ENCODE results near the gene TNXB.
"Not testable (repeated sequence)": the region's sequence is repeated elsewhere in the genome, so short reads cannot be mapped to it uniquely, and the experiment has no call there.

Gene TNXB

GRCh38 chr6:32060966-32061655, 48.0 kb downstream of the TNXB start:
- DNase-seq (ENCODE audit: low read depth) = no peak
- TF ChIP-seq CTCF (IDR thresholded peaks at IDR 0.05; ENCODE audit: control insufficient read depth, insufficient read depth, low read depth, low read length, missing control alignments) = no peak
- no peak overlapping the region for H3K4me3 ChIP-seq (ENCODE audit: control insufficient read depth, low read depth, low read length)

GRCh38 chr6:32058511-32058963, 50.6 kb downstream of the TNXB start:
- no peak for DNase-seq (ENCODE audit: low read depth)
- H3K4me3 ChIP-seq (ENCODE audit: control insufficient read depth, low read depth, low read length) = no peak overlapping the region
- no peak for TF ChIP-seq CTCF (IDR thresholded peaks at IDR 0.05; ENCODE audit: control insufficient read depth, insufficient read depth, low read depth, low read length, missing control alignments)

GRCh38 chr6:32057966-32058365, 51.2 kb downstream of the TNXB start:
- no peak overlapping the region for H3K4me3 ChIP-seq (ENCODE audit: control insufficient read depth, low read depth, low read length)
- no peak for DNase-seq (ENCODE audit: low read depth)
- no peak for TF ChIP-seq CTCF (IDR thresholded peaks at IDR 0.05; ENCODE audit: control insufficient read depth, insufficient read depth, low read depth, low read length, missing control alignments)

GRCh38 chr6:32056254-32056653, 52.9 kb downstream of the TNXB start:
- DNase-seq (ENCODE audit: low read depth) = no peak
- no peak overlapping the region for H3K4me3 ChIP-seq (ENCODE audit: control insufficient read depth, low read depth, low read length)
- TF ChIP-seq CTCF (IDR thresholded peaks at IDR 0.05; ENCODE audit: control insufficient read depth, insufficient read depth, low read depth, low read length, missing control alignments) = no peak

GRCh38 chr6:32055756-32056155, 53.4 kb downstream of the TNXB start:
- H3K4me3 ChIP-seq (ENCODE audit: control insufficient read depth, low read depth, low read length) = not testable (repeated sequence)

GRCh38 chr6:32053314-32053713, 55.8 kb downstream of the TNXB start:
- H3K4me3 ChIP-seq (ENCODE audit: control insufficient read depth, low read depth, low read length); DNase-seq (ENCODE audit: low read depth): not testable (repeated sequence)

More at GRCh38 chr6:32055756-32056155, 53.4 kb downstream of the TNXB start:
- DNase-seq (ENCODE audit: low read depth) = not testable (repeated sequence)

GRCh38 chr6:32052626-32053025, 56.5 kb downstream of the TNXB start:
- not testable (repeated sequence) for DNase-seq (ENCODE audit: low read depth); H3K4me3 ChIP-seq (ENCODE audit: control insufficient read depth, low read depth, low read length)

- H3K4me3 ChIP-seq (ENCODE audit: control insufficient read depth, low read depth, low read length) = no peak overlapping the region
- DNase-seq (ENCODE audit: low read depth) = no peak
- TF ChIP-seq CTCF (IDR thresholded peaks at IDR 0.05; ENCODE audit: control insufficient read depth, insufficient read depth, low read depth, low read length, missing control alignments) = no peak
Observed at GRCh38 chr6:32050562-32050961, 58.6 kb downstream of the TNXB start.

- not testable (repeated sequence) for DNase-seq (ENCODE audit: low read depth); H3K4me3 ChIP-seq (ENCODE audit: control insufficient read depth, low read depth, low read length)
Observed at GRCh38 chr6:32049736-32050135, 59.4 kb downstream of the TNXB start.

- not testable (repeated sequence) for DNase-seq (ENCODE audit: low read depth); H3K4me3 ChIP-seq (ENCODE audit: control insufficient read depth, low read depth, low read length)
Observed at GRCh38 chr6:32049149-32049548, 60.0 kb downstream of the TNXB start.
